BLaER1 (cell line): ENCODE data around the gene SLK.

ENCODE experiments used
- H3K27ac ChIP-seq: shearing (Covaris generic); formaldehyde crosslinking; 2 replicates; pipeline ENCODE4 v1.8.1; 2022
- H3K27me3 ChIP-seq: shearing (Covaris generic); formaldehyde crosslinking; 2 replicates; pipeline ENCODE4 v1.8.1; 2022
- H3K36me3 ChIP-seq: shearing (Covaris generic); formaldehyde crosslinking; 2 replicates; pipeline ENCODE4 v1.8.1; 2022
- H3K4me1 ChIP-seq: shearing (Covaris generic); formaldehyde crosslinking; 2 replicates; pipeline ENCODE4 v1.8.1; 2022
- H3K4me2 ChIP-seq: shearing (Covaris generic); formaldehyde crosslinking; 2 replicates; pipeline ENCODE4 v1.8.1; 2022
- H3K4me3 ChIP-seq: shearing (Covaris generic); formaldehyde crosslinking; 2 replicates; pipeline ENCODE4 v1.8.1; 2022
- H3K9ac ChIP-seq: shearing (Covaris generic); formaldehyde crosslinking; 2 replicates; pipeline ENCODE4 v1.8.1; 2022
- H3K9me3 ChIP-seq: shearing (Covaris generic); formaldehyde crosslinking; 2 replicates; pipeline ENCODE4 v1.8.1; 2022
- H4K20me1 ChIP-seq: shearing (Covaris generic); formaldehyde crosslinking; 2 replicates; pipeline ENCODE4 v1.8.1; 2022
- Cebpa-rat ChIP-seq: shearing (Covaris generic); IDR thresholded peaks from 2 replicates; pipeline ENCODE4 v1.8.1; 2022

SLK gene

DNA sequence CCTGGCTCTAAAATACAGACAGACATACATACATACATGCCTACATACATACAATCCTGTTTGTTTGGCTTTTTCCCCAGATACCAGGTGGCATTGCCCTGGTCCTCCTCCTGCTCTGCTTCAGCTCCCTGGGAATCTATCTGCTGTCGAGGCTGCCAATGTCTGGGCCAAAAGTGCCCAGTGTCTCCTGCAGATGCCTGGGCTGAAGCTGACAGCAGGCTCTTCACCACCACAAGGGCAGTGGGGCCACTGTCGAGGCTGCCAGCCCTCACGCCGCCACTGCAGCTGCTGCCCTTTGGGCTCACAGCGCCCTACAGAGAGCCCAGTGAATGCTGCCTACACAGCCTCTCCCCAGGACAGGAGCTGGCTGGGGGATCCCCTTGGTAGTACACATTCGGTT lies 30.9 kb upstream of the SLK start:
- H4K20me1 ChIP-seq: no peaks in the 10 kb centered on the region
- H3K4me2 ChIP-seq: peak overlapping the region; percentile 29; the same call in 1 of the 2 replicates

GRCh38 chr10:103939522-103939921 lies 27.4 kb upstream of the SLK start:
- Histone ChIP-seq H3K9me3 (no peaks in the 10 kb centered on the region), H3K27me3 (no peaks in the 10 kb centered on the region), H3K36me3 (no peaks in the 10 kb centered on the region)

More for the DNA sequence above, 30.9 kb upstream of the SLK start:
- Histone ChIP-seq H3K4me1 (peaks cover 8% of the 10 kb centered on the region), H3K36me3 (no peaks in the 10 kb centered on the region), H3K9me3 (no peaks in the 10 kb centered on the region), H3K27me3 (no peaks in the 10 kb centered on the region), H3K27ac (no peak overlapping the region), H3K9ac (no peak overlapping the region), H3K4me3 (no peak overlapping the region)
- no peak for TF ChIP-seq Cebpa-rat

GRCh38 chr10:103941801-103942200 lies 25.1 kb upstream of the SLK start:
- Histone ChIP-seq H3K4me3 (no peak overlapping the region), H3K4me2 (no peak overlapping the region), H3K27me3 (no peaks in the 10 kb centered on the region; the same call in 1 of the 2 replicates), H4K20me1 (no peaks in the 10 kb centered on the region), H3K9me3 (no peaks in the 10 kb centered on the region), H3K27ac (no peak overlapping the region), H3K4me1 (no peaks in the 10 kb centered on the region), H3K36me3 (no peaks in the 10 kb centered on the region), H3K9ac (no peak overlapping the region)
- TF ChIP-seq Cebpa-rat: no peak

More at GRCh38 chr10:103939522-103939921, 27.4 kb upstream of the SLK start:
- no peak for TF ChIP-seq Cebpa-rat
- no peak overlapping the region for H3K4me2 ChIP-seq
- no peak overlapping the region for H3K27ac ChIP-seq
- no peak overlapping the region for H3K9ac ChIP-seq
- no peaks in the 10 kb centered on the region for H4K20me1 ChIP-seq
- H3K4me3 ChIP-seq: no peak overlapping the region
- H3K4me1 ChIP-seq: peaks cover 8% of the 10 kb centered on the region

DNA sequence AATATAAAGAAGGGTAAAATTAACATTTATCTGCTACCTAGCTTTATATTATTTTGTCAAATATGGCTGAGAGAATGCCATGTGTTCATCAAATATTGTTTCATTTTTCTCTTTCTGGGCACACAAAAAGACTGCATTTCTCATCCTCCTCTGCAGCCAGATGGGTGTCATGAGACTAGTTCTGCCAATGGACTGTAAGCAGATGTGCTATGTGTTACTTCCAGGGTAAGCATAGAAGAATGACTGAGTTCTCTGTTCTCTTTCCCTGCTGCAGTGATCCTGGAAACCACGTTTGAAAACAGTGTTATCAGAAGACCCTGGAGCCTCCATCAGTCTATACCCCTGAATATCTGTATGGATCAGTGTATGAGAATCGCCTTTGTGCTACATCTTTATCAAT lies 24.1 kb upstream of the SLK start:
- no peak for TF ChIP-seq Cebpa-rat
- Histone ChIP-seq H3K36me3 (no peaks in the 10 kb centered on the region), H4K20me1 (no peaks in the 10 kb centered on the region), H3K9me3 (no peaks in the 10 kb centered on the region), H3K4me1 (peaks cover 4% of the 10 kb centered on the region; the same call in 1 of the 2 replicates), H3K27ac (no peak overlapping the region), H3K9ac (no peak overlapping the region), H3K27me3 (no peaks in the 10 kb centered on the region; the same call in 1 of the 2 replicates), H3K4me3 (no peak overlapping the region), H3K4me2 (no peak overlapping the region)

DNA sequence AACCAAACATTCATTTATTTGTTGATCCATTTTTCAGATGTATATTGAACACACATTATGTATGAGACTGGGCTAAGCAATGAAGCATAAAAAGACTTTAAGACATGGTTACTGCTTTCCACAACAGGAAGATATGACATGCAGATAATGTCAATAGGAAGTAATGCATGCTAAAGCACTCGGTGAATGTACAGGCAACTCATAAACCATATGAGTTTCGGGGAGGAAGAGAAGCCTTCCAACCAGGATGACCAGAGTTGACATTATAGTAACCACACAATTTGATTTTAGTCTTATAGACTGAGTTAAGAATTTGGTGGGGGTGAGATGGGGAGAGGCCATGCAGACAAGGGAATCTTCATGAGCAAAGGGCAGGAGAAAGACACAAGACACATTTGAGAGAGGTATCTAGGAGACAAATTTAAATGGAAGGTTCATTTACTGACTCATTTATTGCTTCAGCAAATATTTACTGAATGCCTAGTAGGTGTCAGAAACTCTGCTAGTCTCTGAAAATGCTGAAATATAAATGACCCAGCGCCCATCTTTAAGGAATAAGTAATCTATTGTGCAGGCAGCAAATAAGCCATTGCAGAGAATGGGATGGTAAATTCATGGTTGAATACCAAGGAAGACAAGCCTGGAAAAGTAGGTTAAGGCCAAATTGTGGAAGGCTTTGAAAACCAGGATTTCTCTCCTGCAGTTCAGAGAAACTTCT lies 19.0 kb upstream of the SLK start:
- Histone ChIP-seq H3K9ac (no peak overlapping the region), H4K20me1 (no peaks in the 10 kb centered on the region), H3K4me3 (no peak overlapping the region), H3K27ac (no peak overlapping the region), H3K9me3 (no peaks in the 10 kb centered on the region), H3K4me1 (peaks cover 6% of the 10 kb centered on the region; the same call in 1 of the 2 replicates), H3K36me3 (no peaks in the 10 kb centered on the region), H3K27me3 (no peaks in the 10 kb centered on the region; the same call in 1 of the 2 replicates), H3K4me2 (peak overlapping the region; percentile 23; the same call in 1 of the 2 replicates)
- no peak for TF ChIP-seq Cebpa-rat

DNA sequence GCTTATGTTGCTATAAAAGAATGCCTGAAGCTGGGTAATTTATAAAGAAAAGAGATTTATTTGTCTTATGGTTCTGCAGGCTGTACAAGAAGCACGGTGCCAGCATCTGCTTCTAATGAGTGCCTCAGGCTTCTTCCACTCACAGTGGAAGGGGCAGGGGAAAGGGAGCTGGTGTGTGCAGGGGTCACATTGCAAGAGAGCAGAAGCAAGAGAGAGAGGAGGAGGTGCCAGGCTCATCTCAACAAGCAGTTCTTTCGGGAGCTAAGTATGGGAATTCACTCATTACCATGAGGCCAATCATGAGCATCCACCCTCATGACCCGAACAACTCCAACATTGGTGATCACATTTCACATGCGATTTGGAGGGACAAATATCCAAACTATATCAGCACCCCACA lies 17.2 kb upstream of the SLK start:
- Histone ChIP-seq H3K4me2 (no peak overlapping the region), H3K36me3 (no peaks in the 10 kb centered on the region), H4K20me1 (no peaks in the 10 kb centered on the region), H3K27ac (no peak overlapping the region), H3K9ac (no peak overlapping the region), H3K9me3 (peaks cover 5% of the 10 kb centered on the region; the same call in 1 of the 2 replicates), H3K4me1 (peaks cover 6% of the 10 kb centered on the region; the same call in 1 of the 2 replicates), H3K27me3 (no peaks in the 10 kb centered on the region; the same call in 1 of the 2 replicates), H3K4me3 (no peak overlapping the region)
- TF ChIP-seq Cebpa-rat: no peak

DNA sequence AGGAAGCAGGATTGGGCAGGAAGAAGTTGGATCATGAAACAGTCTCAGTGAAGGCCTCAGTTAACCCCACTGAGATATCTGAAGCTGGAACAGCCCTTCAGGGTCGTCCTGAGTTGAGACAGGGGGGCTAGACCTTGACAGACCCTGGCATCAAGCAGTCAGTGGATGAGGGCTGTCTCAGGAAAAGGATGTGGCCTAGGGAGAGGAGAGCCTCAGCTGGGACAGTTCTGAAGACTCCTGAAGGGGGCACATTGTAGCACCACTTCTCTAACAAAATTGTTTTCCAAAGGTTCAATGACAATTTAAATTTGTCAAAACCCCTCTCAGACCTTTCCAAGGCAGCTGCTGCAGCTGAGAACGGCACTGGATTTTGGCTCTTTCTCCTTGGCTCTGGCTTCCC lies 15.8 kb upstream of the SLK start:
- H3K4me3 ChIP-seq: no peak overlapping the region
- peaks cover 6% of the 10 kb centered on the region; the same call in 1 of the 2 replicates for H3K4me1 ChIP-seq
- no peak overlapping the region for H3K9ac ChIP-seq
- H3K9me3 ChIP-seq: peaks cover 7% of the 10 kb centered on the region; the same call in 1 of the 2 replicates
- no peak overlapping the region for H3K4me2 ChIP-seq
- H3K27ac ChIP-seq: no peak overlapping the region
- H4K20me1 ChIP-seq: no peaks in the 10 kb centered on the region
- no peaks in the 10 kb centered on the region; the same call in 1 of the 2 replicates for H3K27me3 ChIP-seq
- no peaks in the 10 kb centered on the region for H3K36me3 ChIP-seq
- TF ChIP-seq Cebpa-rat: no peak

DNA sequence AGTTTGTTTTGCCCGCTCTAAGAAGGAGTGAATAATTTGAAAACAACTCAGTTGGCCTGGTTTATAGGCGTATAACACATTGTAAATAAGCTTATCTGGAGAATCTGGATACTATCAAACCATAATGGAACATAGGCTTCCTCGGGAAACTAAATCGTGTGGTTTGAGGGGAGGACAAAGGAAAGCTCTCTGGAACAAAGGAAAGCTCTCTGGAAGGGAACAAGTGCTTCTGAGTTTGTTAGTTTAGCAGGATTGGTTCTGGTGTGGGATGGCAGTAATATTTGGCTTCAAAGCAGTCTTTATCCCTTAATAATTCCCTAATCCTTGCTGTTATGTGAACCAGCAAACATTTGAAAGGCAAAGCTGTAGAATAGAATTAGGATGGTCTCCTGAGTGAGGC lies 15.0 kb upstream of the SLK start:
- Histone ChIP-seq H3K4me1 (peaks cover 6% of the 10 kb centered on the region; the same call in 1 of the 2 replicates), H3K27ac (no peak overlapping the region), H4K20me1 (no peaks in the 10 kb centered on the region), H3K36me3 (no peaks in the 10 kb centered on the region), H3K4me3 (no peak overlapping the region), H3K27me3 (no peaks in the 10 kb centered on the region), H3K9me3 (peaks cover 7% of the 10 kb centered on the region; the same call in 1 of the 2 replicates), H3K4me2 (no peak overlapping the region), H3K9ac (no peak overlapping the region)
- no peak for TF ChIP-seq Cebpa-rat

- Histone ChIP-seq H4K20me1 (no peaks in the 10 kb centered on the region), H3K9ac (no peak overlapping the region), H3K4me3 (no peak overlapping the region), H3K36me3 (no peaks in the 10 kb centered on the region), H3K27ac (no peak overlapping the region), H3K9me3 (peaks cover 7% of the 10 kb centered on the region; the same call in 1 of the 2 replicates), H3K4me1 (no peaks in the 10 kb centered on the region), H3K27me3 (no peaks in the 10 kb centered on the region), H3K4me2 (no peak overlapping the region)
- TF ChIP-seq Cebpa-rat: no peak
Observed at GRCh38 chr10:103954543-103954942, 12.4 kb upstream of the SLK start.

GRCh38 chr10:103958996-103959395 lies 7.9 kb upstream of the SLK start:
- Histone ChIP-seq H4K20me1 (no peaks in the 10 kb centered on the region), H3K9me3 (peaks cover 7% of the 10 kb centered on the region; the same call in 1 of the 2 replicates), H3K4me2 (no peak overlapping the region), H3K9ac (no peak overlapping the region), H3K27ac (no peak overlapping the region), H3K27me3 (no peaks in the 10 kb centered on the region), H3K36me3 (no peaks in the 10 kb centered on the region), H3K4me1 (no peaks in the 10 kb centered on the region), H3K4me3 (no peak overlapping the region)
- no peak for TF ChIP-seq Cebpa-rat
